BLaER1 (cell line): ENCODE measurements around the gene LBHD2.

Experiments used
- H3K27ac ChIP-seq: shearing (Covaris generic); formaldehyde crosslinking; 2 replicates; pipeline ENCODE4 v1.8.1; 2022
- H3K27me3 ChIP-seq: shearing (Covaris generic); formaldehyde crosslinking; 2 replicates; pipeline ENCODE4 v1.8.1; 2022
- H3K36me3 ChIP-seq: shearing (Covaris generic); formaldehyde crosslinking; 2 replicates; pipeline ENCODE4 v1.8.1; 2022
- H3K4me1 ChIP-seq: shearing (Covaris generic); formaldehyde crosslinking; 2 replicates; pipeline ENCODE4 v1.8.1; 2022
- H3K4me2 ChIP-seq: shearing (Covaris generic); formaldehyde crosslinking; 2 replicates; pipeline ENCODE4 v1.8.1; 2022
- H3K4me3 ChIP-seq: shearing (Covaris generic); formaldehyde crosslinking; 2 replicates; pipeline ENCODE4 v1.8.1; 2022
- H3K9ac ChIP-seq: shearing (Covaris generic); formaldehyde crosslinking; 2 replicates; pipeline ENCODE4 v1.8.1; 2022
- H3K9me3 ChIP-seq: shearing (Covaris generic); formaldehyde crosslinking; 2 replicates; pipeline ENCODE4 v1.8.1; 2022
- H4K20me1 ChIP-seq: shearing (Covaris generic); formaldehyde crosslinking; 2 replicates; pipeline ENCODE4 v1.8.1; 2022
- Cebpa-rat ChIP-seq: shearing (Covaris generic); IDR thresholded peaks from 2 replicates; pipeline ENCODE4 v1.8.1; 2022

Gene LBHD2

DNA sequence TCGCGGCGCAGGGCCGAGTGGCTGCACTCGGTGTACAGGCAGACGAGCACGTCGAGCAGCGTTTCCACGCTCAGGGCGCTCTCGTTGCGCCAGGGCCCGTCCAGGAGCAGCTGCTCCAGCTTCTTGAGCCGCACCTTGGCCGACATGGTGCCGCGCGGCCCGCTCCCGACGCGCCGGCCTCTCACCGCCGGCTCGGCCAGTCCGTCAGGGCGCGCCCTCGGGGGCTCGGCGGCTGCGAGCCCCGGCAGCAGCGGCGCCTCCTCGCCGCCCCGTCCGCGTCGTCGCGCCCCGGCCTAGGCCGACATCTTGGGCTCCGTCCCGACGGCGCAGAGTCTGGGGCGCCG is 27.0 kb upstream of the LBHD2 start:
- H3K4me3 ChIP-seq: peak overlapping the region; percentile 75
- 0 out of 2 replicates have a peak overlapping the region, but pooled peaks have one; percentile 38 for H3K27ac ChIP-seq
- H3K36me3 ChIP-seq: no peaks in the 10 kb centered on the region
- H3K27me3 ChIP-seq: peaks cover 37% of the 10 kb centered on the region
- peak overlapping the region; percentile 74 for H3K9ac ChIP-seq
- peaks cover 15% of the 10 kb centered on the region for H3K4me1 ChIP-seq
- peaks cover 4% of the 10 kb centered on the region; the same call in 1 of the 2 replicates for H3K9me3 ChIP-seq
- TF ChIP-seq Cebpa-rat: no peak
- 0 out of 2 replicates have a peak, but pooled peaks cover 9% of the 10 kb centered on the region for H4K20me1 ChIP-seq
- H3K4me2 ChIP-seq: peak overlapping the region; percentile 78

GRCh38 chr14:103057372-103058163 is 26.4 kb upstream of the LBHD2 start, which contains the start of gene CDC42BPB:
TSS of gene CDC42BPB (minus strand) at chr14:103057549. CDS start at chr14:103057173, 376 bp downstream.
- H3K9me3 ChIP-seq: peaks cover 4% of the 10 kb centered on the region; the same call in 1 of the 2 replicates
- H3K4me1 ChIP-seq: peaks cover 15% of the 10 kb centered on the region
- H4K20me1 ChIP-seq: 0 out of 2 replicates have a peak, but pooled peaks cover 9% of the 10 kb centered on the region
- H3K27me3 ChIP-seq: peaks cover 37% of the 10 kb centered on the region
- H3K36me3 ChIP-seq: no peaks in the 10 kb centered on the region
- TF ChIP-seq Cebpa-rat: no peak
- peak within 1 kb of the TSS; percentile 78 for H3K4me2 ChIP-seq
- H3K9ac ChIP-seq: peak within 1 kb of the TSS; percentile 74
- H3K27ac ChIP-seq: 0 out of 2 replicates have a peak within 1 kb of the TSS, but pooled peaks have one; percentile 38
- peak within 1 kb of the TSS; percentile 75 for H3K4me3 ChIP-seq

GRCh38 chr14:103058164-103059055 is 25.6 kb upstream of the LBHD2 start:
- no peak overlapping the region for H3K9ac ChIP-seq
- H3K9me3 ChIP-seq: peaks cover 4% of the 10 kb centered on the region; the same call in 1 of the 2 replicates
- H4K20me1 ChIP-seq: 0 out of 2 replicates have a peak, but pooled peaks cover 9% of the 10 kb centered on the region
- H3K36me3 ChIP-seq: no peaks in the 10 kb centered on the region
- H3K4me1 ChIP-seq: peaks cover 15% of the 10 kb centered on the region
- TF ChIP-seq Cebpa-rat: no peak
- peaks cover 37% of the 10 kb centered on the region for H3K27me3 ChIP-seq
- peak overlapping the region; percentile 40; the same call in 1 of the 2 replicates for H3K4me2 ChIP-seq
- H3K4me3 ChIP-seq: peak overlapping the region; percentile 22; the same call in 1 of the 2 replicates
- H3K27ac ChIP-seq: no peak overlapping the region

DNA sequence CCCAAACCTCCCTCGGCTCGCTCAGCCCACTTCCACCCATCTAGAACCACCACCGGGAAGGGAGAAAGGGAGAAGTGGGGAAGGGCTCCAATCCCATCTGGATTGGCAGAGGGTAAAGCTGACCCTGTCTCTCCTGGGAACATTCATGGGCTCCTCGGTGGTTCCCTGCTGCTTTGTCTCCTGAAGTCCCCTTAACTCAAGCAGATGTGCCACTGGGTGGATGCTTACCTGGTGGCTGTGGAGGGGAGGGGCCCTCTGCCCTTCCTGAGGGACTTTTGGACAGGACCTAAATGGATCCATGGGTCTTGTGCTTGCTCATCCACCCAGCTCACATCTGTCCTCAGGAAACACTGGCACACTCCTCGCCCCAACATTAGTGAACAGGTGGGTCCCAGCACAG is 24.5 kb upstream of the LBHD2 start:
- no peak overlapping the region for H3K4me3 ChIP-seq
- H3K27me3 ChIP-seq: peaks cover 37% of the 10 kb centered on the region
- H3K36me3 ChIP-seq: no peaks in the 10 kb centered on the region
- 0 out of 2 replicates have a peak, but pooled peaks cover 9% of the 10 kb centered on the region for H4K20me1 ChIP-seq
- no peak overlapping the region for H3K9ac ChIP-seq
- H3K27ac ChIP-seq: no peak overlapping the region
- peaks cover 4% of the 10 kb centered on the region; the same call in 1 of the 2 replicates for H3K9me3 ChIP-seq
- TF ChIP-seq Cebpa-rat: no peak
- no peak overlapping the region for H3K4me2 ChIP-seq
- H3K4me1 ChIP-seq: peaks cover 15% of the 10 kb centered on the region

GRCh38 chr14:103061482-103061976 is 22.5 kb upstream of the LBHD2 start:
- H3K9me3 ChIP-seq: peaks cover 4% of the 10 kb centered on the region; the same call in 1 of the 2 replicates
- TF ChIP-seq Cebpa-rat: no peak
- no peaks in the 10 kb centered on the region for H3K36me3 ChIP-seq
- H3K9ac ChIP-seq: no peak overlapping the region
- H3K4me2 ChIP-seq: no peak overlapping the region
- no peaks in the 10 kb centered on the region for H3K4me1 ChIP-seq
- H3K27ac ChIP-seq: no peak overlapping the region
- H3K4me3 ChIP-seq: no peak overlapping the region
- peaks cover 21% of the 10 kb centered on the region for H3K27me3 ChIP-seq
- H4K20me1 ChIP-seq: no peaks in the 10 kb centered on the region

GRCh38 chr14:103064436-103064835 is 19.6 kb upstream of the LBHD2 start:
- Histone ChIP-seq H3K4me1 (no peaks in the 10 kb centered on the region), H3K9ac (no peak overlapping the region), H3K9me3 (no peaks in the 10 kb centered on the region), H3K27me3 (no peaks in the 10 kb centered on the region), H3K36me3 (no peaks in the 10 kb centered on the region), H3K27ac (no peak overlapping the region), H4K20me1 (no peaks in the 10 kb centered on the region), H3K4me3 (no peak overlapping the region), H3K4me2 (no peak overlapping the region)
- no peak for TF ChIP-seq Cebpa-rat

DNA sequence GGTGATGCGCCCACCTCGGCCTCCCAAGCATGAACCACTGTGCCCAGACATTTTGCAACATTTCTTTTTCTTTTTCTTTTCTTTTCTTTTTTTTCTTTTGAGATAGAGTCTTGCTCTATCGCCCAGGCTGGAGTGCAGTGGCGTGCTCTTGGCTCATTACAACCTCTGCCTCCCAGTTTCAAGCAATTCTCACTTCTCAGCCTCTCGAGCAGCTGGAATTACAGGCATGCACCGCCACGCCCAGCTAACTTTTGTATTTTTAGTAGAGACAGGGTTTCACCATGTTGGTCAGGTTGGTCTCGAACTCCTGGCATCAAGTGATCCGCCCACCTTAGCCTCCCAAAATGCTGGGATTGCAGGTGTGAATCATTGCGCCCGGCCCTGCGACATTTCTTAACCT is 19.0 kb upstream of the LBHD2 start:
- no peak for TF ChIP-seq Cebpa-rat
- Histone ChIP-seq H3K36me3 (no peaks in the 10 kb centered on the region), H3K9ac (no peak overlapping the region), H3K27ac (no peak overlapping the region), H4K20me1 (no peaks in the 10 kb centered on the region), H3K4me3 (no peak overlapping the region), H3K27me3 (no peaks in the 10 kb centered on the region), H3K9me3 (no peaks in the 10 kb centered on the region), H3K4me1 (no peaks in the 10 kb centered on the region), H3K4me2 (no peak overlapping the region)

DNA sequence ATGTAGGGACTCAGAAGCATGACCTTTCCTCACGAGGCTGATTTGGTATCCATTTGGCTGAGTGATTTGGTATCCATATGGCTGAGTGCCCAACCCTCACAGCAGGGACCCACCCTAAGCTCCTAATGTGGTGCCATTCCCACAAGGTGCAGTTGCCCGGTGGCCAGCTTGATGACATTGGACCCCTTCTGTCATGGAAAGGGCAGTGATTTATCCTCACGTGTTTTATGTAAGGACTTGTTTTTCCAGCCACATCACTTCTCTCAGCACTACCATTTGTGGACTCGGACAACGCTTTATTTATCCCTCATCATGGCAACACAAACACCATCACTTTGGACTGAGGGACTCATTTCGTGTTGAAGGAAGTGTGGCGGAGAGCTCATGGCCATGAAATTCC is 18.1 kb upstream of the LBHD2 start:
- H4K20me1 ChIP-seq: no peaks in the 10 kb centered on the region
- no peak overlapping the region for H3K4me3 ChIP-seq
- H3K9ac ChIP-seq: no peak overlapping the region
- H3K27ac ChIP-seq: no peak overlapping the region
- no peak for TF ChIP-seq Cebpa-rat
- H3K36me3 ChIP-seq: no peaks in the 10 kb centered on the region
- no peak overlapping the region for H3K4me2 ChIP-seq
- no peaks in the 10 kb centered on the region for H3K4me1 ChIP-seq
- no peaks in the 10 kb centered on the region for H3K9me3 ChIP-seq
- H3K27me3 ChIP-seq: no peaks in the 10 kb centered on the region

GRCh38 chr14:103066399-103066798 is 17.6 kb upstream of the LBHD2 start:
- H3K4me3 ChIP-seq: no peak overlapping the region
- H3K4me2 ChIP-seq: no peak overlapping the region
- no peaks in the 10 kb centered on the region for H4K20me1 ChIP-seq
- H3K36me3 ChIP-seq: no peaks in the 10 kb centered on the region
- H3K4me1 ChIP-seq: no peaks in the 10 kb centered on the region
- H3K9ac ChIP-seq: no peak overlapping the region
- H3K27ac ChIP-seq: no peak overlapping the region
- TF ChIP-seq Cebpa-rat: no peak
- H3K9me3 ChIP-seq: no peaks in the 10 kb centered on the region
- no peaks in the 10 kb centered on the region for H3K27me3 ChIP-seq
